ENCODE results near the gene SAMD4B.

The SAMD4B gene

DNA sequence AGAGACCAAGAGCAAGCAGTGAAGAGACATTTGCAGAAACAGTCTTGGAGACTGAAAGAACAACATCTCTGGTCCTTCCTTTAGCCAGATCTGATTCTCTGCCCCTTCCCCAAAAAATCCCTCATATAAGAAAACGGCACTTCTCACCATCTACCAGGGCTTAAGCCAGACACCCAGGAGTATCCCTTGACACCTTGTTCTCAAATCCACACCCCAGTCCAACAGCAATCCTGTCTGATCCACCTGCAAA lies 68.5 kb downstream of the SAMD4B start:
- TF ChIP-seq, protein P1, sequence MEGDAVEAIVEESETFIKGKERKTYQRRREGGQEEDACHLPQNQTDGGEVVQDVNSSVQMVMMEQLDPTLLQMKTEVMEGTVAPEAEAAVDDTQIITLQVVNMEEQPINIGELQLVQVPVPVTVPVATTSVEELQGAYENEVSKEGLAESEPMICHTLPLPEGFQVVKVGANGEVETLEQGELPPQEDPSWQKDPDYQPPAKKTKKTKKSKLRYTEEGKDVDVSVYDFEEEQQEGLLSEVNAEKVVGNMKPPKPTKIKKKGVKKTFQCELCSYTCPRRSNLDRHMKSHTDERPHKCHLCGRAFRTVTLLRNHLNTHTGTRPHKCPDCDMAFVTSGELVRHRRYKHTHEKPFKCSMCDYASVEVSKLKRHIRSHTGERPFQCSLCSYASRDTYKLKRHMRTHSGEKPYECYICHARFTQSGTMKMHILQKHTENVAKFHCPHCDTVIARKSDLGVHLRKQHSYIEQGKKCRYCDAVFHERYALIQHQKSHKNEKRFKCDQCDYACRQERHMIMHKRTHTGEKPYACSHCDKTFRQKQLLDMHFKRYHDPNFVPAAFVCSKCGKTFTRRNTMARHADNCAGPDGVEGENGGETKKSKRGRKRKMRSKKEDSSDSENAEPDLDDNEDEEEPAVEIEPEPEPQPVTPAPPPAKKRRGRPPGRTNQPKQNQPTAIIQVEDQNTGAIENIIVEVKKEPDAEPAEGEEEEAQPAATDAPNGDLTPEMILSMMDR (IDR thresholded peaks at IDR 0.05; ENCODE audit: low read depth, low read length): no peak

DNA sequence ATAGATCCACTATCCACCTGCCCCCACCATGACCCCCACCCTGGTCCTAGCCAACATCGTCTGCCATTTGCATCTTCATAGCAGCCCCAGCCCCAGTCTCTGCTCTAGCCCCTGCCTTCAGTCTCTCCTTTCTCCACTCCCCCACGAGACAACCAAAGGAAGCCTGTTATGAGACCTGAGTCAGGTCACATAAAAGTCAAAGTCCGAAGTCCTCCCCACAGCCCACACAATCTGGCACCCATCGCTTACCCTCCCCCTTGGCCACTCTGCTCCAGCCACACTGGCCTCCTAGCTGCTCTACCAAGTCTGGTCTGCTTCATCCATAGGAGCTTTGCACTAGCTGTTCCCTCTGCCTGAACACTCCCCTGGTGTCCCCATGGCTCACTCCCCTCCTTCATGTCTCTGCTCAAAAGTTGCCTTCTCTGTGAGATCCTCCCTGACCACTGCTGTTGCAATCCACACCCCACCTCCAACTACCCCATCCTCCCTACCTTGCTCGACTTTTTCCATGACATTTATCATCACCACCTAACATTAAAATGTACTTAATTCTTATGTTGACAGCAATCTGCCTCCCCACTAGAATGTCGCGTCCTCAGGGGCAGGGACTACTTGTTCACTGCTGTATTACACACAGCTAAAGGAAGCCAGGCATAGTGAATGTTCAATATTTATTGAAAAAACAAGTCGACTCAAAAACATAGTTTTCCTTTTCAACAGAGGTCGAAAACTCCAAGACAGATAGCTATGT lies 69.0 kb downstream of the SAMD4B start:
- peak; percentile 67 for DNase-seq (ENCODE audit: extremely low read depth, low read depth)
- TF ChIP-seq, protein P1 (IDR thresholded peaks at IDR 0.05; ENCODE audit: low read depth, low read length): no peak

More for the DNA sequence above, 68.5 kb downstream of the SAMD4B start:
- no peak for DNase-seq (ENCODE audit: extremely low read depth, low read depth)

DNA sequence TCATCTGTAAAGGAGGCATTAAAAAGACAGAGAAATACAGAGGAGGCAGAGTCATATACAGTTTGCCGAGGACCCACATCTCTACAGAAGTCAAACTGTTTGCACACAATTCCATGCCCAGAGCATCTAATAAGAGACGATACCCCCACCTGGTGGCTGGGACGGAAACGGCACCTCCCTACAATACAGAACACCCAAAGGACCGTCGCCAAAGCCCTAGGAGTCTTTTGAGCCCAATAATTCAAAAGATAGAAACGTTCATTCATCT lies 69.5 kb downstream of the SAMD4B start:
- DNase-seq (ENCODE audit: extremely low read depth, low read depth): peak; percentile 87
- TF ChIP-seq, protein P1 (IDR thresholded peaks at IDR 0.05; ENCODE audit: low read depth, low read length): peak; percentile 83

DNA sequence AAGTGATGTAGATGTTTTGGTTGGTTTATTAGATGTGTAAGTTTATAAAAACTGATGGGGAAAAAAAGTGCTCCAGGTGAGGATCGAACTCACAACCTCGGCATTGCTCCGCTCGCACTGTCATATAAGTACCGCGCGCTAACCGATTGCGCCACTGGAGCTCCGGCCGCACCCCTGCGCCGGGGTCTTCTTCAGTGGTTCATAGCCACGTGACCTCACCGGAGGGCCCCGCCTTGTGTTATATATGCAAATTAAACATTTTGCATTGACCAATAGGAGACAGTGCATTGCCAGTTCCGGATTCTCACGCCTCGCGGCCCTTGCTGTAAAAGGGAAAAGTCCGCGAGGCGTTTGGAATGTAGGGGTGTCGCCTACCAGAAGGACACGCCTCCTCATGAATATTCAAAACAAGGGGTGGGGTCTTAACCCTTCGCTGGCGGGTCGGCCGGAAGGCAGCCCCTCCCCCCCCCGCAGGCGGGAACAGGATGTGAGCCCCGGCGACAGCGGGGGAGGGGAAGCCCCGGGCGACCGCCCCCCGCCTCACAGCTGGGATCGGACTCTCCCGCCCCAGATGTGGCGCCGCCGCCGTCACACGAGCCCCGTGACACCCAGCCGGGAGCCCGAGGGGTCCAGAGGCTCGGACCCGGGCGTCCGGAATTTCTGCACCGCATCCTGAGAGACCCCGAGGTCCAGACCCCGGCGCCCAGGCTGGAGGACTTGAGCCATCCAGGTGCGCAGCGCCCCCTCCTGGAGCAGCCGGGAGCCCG lies 70.1 kb downstream of the SAMD4B start, which contains the start of gene PLEKHG2:
PLEKHG2 (plus strand) TSS at position 570 of the 767 bp plus-strand sequence. CDS start 1,418 bp downstream, outside the sequence.
- peak; percentile 100 for DNase-seq (ENCODE audit: extremely low read depth, low read depth)
- TF ChIP-seq, protein P1 (IDR thresholded peaks at IDR 0.05; ENCODE audit: low read depth, low read length): peak; percentile 82

DNA sequence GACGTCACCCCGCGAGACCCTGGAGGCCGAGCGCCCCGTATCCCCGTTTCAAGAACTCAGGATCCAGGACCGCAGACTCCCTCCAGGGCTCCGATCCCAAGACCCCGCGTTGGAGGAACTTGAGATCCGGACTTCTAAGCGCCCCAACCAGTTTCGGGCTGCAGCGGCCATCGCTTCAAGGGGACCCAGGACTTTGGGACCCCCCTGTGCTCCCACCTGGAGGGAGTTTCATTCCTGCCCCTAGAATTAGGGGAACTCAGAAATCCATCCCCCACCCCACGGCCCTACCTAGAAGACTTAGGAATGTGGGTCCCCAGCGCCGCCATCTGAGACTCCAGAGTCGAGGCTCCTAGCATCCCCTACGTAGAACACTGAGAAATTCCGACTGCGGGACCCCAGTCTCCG lies 70.6 kb downstream of the SAMD4B start:
- DNase-seq (ENCODE audit: extremely low read depth, low read depth): no peak
- TF ChIP-seq, protein P1 (IDR thresholded peaks at IDR 0.05; ENCODE audit: low read depth, low read length): no peak

DNA sequence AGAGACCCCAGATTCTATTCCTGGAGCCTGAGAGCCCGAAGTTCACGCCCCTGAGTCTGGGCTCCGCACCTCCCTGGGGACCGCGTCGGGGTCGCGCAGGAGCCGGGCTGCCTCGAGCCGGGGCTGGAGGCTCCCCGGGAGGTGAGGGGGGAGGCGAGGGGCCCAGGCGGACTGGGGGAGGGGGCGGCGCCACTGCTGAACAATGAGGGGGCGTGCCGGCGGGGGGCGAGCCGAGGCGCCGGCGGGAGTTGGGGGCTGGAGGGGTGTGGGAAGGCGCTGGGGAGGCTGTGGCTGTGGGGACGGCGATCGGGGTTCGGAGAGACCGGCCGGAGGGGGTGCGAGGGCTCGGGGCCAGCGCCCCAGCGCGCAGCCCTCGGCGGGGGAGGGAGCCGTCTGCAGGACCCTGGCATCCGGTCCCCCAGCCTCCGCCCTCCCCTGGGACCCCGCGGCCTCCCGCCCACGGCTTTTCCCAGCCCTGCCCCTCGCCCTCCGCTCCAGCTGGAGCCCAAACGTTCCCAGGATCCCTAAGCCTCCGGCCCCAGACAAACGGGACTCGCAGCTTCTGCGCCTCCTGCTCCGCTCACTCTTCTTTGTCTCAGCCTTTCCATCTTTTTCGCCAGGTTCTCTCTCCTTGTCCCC lies 71.2 kb downstream of the SAMD4B start:
- no peak for DNase-seq (ENCODE audit: extremely low read depth, low read depth)
- TF ChIP-seq, protein P1 (IDR thresholded peaks at IDR 0.05; ENCODE audit: low read depth, low read length): no peak
